ENCODE measurements around the gene RAB11FIP3.

The RAB11FIP3 gene

GRCh38 chr16:566475-567372 is 141.3 kb downstream of the RAB11FIP3 start, which contains the start of gene NHLRC4:
TSS of gene NHLRC4 (plus strand) at chr16:567005. CDS start at chr16:568048, 1,043 bp downstream.
- peaks cover 12% of the 10 kb centered on the region for H3K27me3 ChIP-seq (ENCODE audit: insufficient read depth, low read length)
- H3K27ac ChIP-seq (ENCODE audit: low read length), result peak within 1 kb of the TSS; percentile 24
- peak within 1 kb of the TSS; percentile 33; the same call in 1 of the 2 replicates for H3K4me3 ChIP-seq (ENCODE audit: low read length)
- H3K4me1 ChIP-seq (ENCODE audit: insufficient read depth, low read length), result peaks cover 6% of the 10 kb centered on the region; the same call in 1 of the 2 replicates
- H3K9ac ChIP-seq (ENCODE audit: low read depth, low read length), result peak within 1 kb of the TSS; percentile 48; the same call in 1 of the 2 replicates
- no peaks in the 10 kb centered on the region for H3K9me3 ChIP-seq (ENCODE audit: insufficient read depth, low read depth, low read length)
- H3K36me3 ChIP-seq (ENCODE audit: insufficient read depth, low read depth, low read length), result no peaks in the 10 kb centered on the region

GRCh38 chr16:567373-568256 is 142.2 kb downstream of the RAB11FIP3 start:
- H3K36me3 ChIP-seq (ENCODE audit: insufficient read depth, low read depth, low read length), result no peaks in the 10 kb centered on the region
- H3K4me1 ChIP-seq (ENCODE audit: insufficient read depth, low read length), result peaks cover 6% of the 10 kb centered on the region; the same call in 1 of the 2 replicates
- H3K9me3 ChIP-seq (ENCODE audit: insufficient read depth, low read depth, low read length), result no peaks in the 10 kb centered on the region
- H3K27me3 ChIP-seq (ENCODE audit: insufficient read depth, low read length), result peaks cover 3% of the 10 kb centered on the region
- no peak overlapping the region for H3K27ac ChIP-seq (ENCODE audit: low read length)
- H3K4me3 ChIP-seq (ENCODE audit: low read length), result no peak overlapping the region
- no peak overlapping the region for H3K9ac ChIP-seq (ENCODE audit: low read depth, low read length)

- H3K27me3 ChIP-seq (ENCODE audit: insufficient read depth, low read length), result no peaks in the 10 kb centered on the region
- H3K27ac ChIP-seq (ENCODE audit: low read length), result no peak overlapping the region
- no peaks in the 10 kb centered on the region for H3K36me3 ChIP-seq (ENCODE audit: insufficient read depth, low read depth, low read length)
- peak overlapping the region; percentile 80; the same call in 1 of the 2 replicates for H3K9ac ChIP-seq (ENCODE audit: low read depth, low read length)
- H3K4me1 ChIP-seq (ENCODE audit: insufficient read depth, low read length), result peaks cover 6% of the 10 kb centered on the region; the same call in 1 of the 2 replicates
- no peaks in the 10 kb centered on the region for H3K9me3 ChIP-seq (ENCODE audit: insufficient read depth, low read depth, low read length)
- H3K4me3 ChIP-seq (ENCODE audit: low read length), result peak overlapping the region; percentile 74
These were observed 143.2 kb downstream of the RAB11FIP3 start for GRCh38 chr16:568401-569258.

DNA sequence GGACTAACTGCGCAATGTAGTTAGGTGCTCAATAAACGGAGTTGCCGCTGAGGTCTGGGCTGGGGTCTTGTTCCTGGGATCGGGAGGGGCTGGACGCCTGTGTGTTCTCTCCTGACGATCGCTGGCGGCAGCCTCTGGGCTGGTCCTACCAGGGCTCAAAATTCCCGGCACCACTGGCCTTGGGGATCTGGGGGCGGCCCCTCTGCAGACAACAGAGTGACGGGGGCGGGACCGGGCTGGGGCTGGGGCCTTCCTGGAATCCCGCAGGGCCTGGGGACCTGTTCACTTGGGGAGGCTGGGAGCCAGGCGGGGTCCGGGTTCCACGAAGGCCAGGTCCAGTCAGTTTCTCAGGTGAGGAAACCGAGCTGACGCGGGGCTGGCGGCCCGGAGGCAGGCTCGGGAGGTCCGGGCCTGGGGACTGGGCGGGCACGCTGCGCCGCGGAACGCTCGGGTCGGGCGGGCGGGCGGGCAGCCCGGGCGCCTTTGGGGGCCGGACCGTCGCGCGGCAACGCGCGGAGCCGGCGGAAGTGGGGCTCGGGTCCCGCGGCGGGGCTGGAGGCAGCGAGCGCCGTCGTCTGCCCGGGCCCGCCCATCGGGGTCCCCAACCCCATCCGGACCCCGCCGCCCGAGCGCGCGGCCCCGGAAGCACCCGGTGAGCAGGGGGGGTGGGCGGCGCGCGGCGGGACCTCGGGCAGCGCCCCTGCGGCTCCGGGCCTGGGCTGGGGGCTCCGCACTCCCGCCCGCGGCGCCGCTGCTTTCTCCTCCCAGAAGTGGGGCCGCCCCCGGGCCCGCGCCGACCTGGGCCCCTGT is 144.2 kb downstream of the RAB11FIP3 start, which contains the start of gene PIGQ:
TSS of gene PIGQ (plus strand) at position 524 of the 810 bp plus-strand sequence. CDS start 4,107 bp downstream, outside the sequence.
- Histone ChIP-seq H3K27me3 (ENCODE audit: insufficient read depth, low read length) (no peaks in the 10 kb centered on the region), H3K4me1 (ENCODE audit: insufficient read depth, low read length) (peaks cover 6% of the 10 kb centered on the region; the same call in 1 of the 2 replicates), H3K9me3 (ENCODE audit: insufficient read depth, low read depth, low read length) (no peaks in the 10 kb centered on the region), H3K27ac (ENCODE audit: low read length) (no peak within 1 kb of the TSS), H3K4me3 (ENCODE audit: low read length) (peak within 1 kb of the TSS; percentile 94), H3K9ac (ENCODE audit: low read depth, low read length) (peak within 1 kb of the TSS; percentile 83), H3K36me3 (ENCODE audit: insufficient read depth, low read depth, low read length) (no peaks in the 10 kb centered on the region)
